Astrocyte (in vitro differentiated cells and primary cell): ENCODE data around the gene MTCH2. TPM values are rescaled to one million over a fixed set of nuclear protein-coding genes. Genes with fewer than 3 reads are reported as not detected.

ENCODE experiments used
- DNase-seq: peaks from one replicate; pipeline ENCODE4 v3.0.0-alpha.2; 2010; ENCODE audit warnings: low read depth
- FAIRE-seq: peaks from 2 replicates; lab custom pipeline; 2011; peaks lifted over from hg19 to GRCh38; lab: Jason Lieb, UNC
- H2AFZ ChIP-seq: 2 replicates; pipeline ENCODE4 v1.6.0; 2012; ENCODE audit warnings: low read depth, low read length, inconsistent platforms
- H3K27ac ChIP-seq: 2 replicates; pipeline ENCODE4 v1.5.1; 2011; ENCODE audit warnings: low read depth, low read length, inconsistent platforms
- H3K27me3 ChIP-seq: 2 replicates; pipeline ENCODE4 v1.6.0; 2011; ENCODE audit warnings: low read length, inconsistent platforms; ENCODE audit not compliant: insufficient read depth
- H3K36me3 ChIP-seq: 2 replicates; pipeline ENCODE4 v1.5.1; 2011; ENCODE audit warnings: low read length, inconsistent platforms; ENCODE audit not compliant: insufficient read depth
- H3K4me1 ChIP-seq: 2 replicates; pipeline ENCODE4 v1.5.1; 2011; ENCODE audit warnings: low read length, inconsistent platforms; ENCODE audit not compliant: insufficient read depth
- H3K4me2 ChIP-seq: 2 replicates; pipeline ENCODE4 v1.6.0; 2012; ENCODE audit warnings: low read length, inconsistent platforms
- H3K4me3 ChIP-seq: 2 replicates; pipeline ENCODE4 v1.5.1; 2011; ENCODE audit warnings: low read depth, mild to moderate bottlenecking, low read length, inconsistent platforms; ENCODE audit not compliant: insufficient read depth
- H3K79me2 ChIP-seq: 2 replicates; pipeline ENCODE4 v1.6.0; 2012; ENCODE audit warnings: mild to moderate bottlenecking, low read length, inconsistent platforms; ENCODE audit not compliant: insufficient read depth
- H3K9ac ChIP-seq: 2 replicates; pipeline ENCODE4 v1.6.0; 2012; ENCODE audit warnings: mild to moderate bottlenecking, low read length, inconsistent platforms
- H3K9me3 ChIP-seq: 2 replicates; pipeline ENCODE4 v1.5.1; 2012; ENCODE audit warnings: low read depth, mild to moderate bottlenecking, low read length, inconsistent platforms; ENCODE audit not compliant: insufficient read depth
- H4K20me1 ChIP-seq: 2 replicates; pipeline ENCODE4 v1.6.0; 2012; ENCODE audit warnings: low read length, inconsistent platforms; ENCODE audit not compliant: insufficient read depth
- H3K27ac Mint-ChIP-seq: one replicate; pipeline ENCODE4 v1.8.0; 2021; ENCODE audit warnings: mild to moderate bottlenecking, mixed read lengths; ENCODE audit not compliant: unreplicated experiment
- H3K27me3 Mint-ChIP-seq: one replicate; pipeline ENCODE4 v1.8.0; 2021; ENCODE audit warnings: low read depth, mixed read lengths; ENCODE audit not compliant: unreplicated experiment
- H3K36me3 Mint-ChIP-seq: one replicate; pipeline ENCODE4 v1.8.0; 2021; ENCODE audit warnings: low read depth, mixed read lengths; ENCODE audit not compliant: unreplicated experiment
- H3K4me1 Mint-ChIP-seq: one replicate; pipeline ENCODE4 v1.8.0; 2021; ENCODE audit warnings: low read depth, mixed read lengths; ENCODE audit not compliant: unreplicated experiment
- H3K4me3 Mint-ChIP-seq: one replicate; pipeline ENCODE4 v1.8.0; 2021; ENCODE audit warnings: mild to moderate bottlenecking, moderate library complexity, mixed read lengths; ENCODE audit not compliant: unreplicated experiment
- H3K9me3 Mint-ChIP-seq: one replicate; pipeline ENCODE4 v1.8.0; 2021; ENCODE audit warnings: mild to moderate bottlenecking, mixed read lengths; ENCODE audit not compliant: unreplicated experiment
- EZH2 ChIP-seq: IDR thresholded peaks from 2 replicates; pipeline ENCODE4 v1.6.1; 2012; ENCODE audit warnings: mild to moderate bottlenecking, low read length, inconsistent platforms; ENCODE audit not compliant: insufficient read depth
- total RNA-seq: library from RNA; stranded (reverse); gene quantifications from 2 replicates; pipeline ENCODE4 v1.2.1, GENCODE V29; 2021
- TF ChIP-seq, protein P1 (sequence below): IDR thresholded peaks from 2 replicates; pipeline ENCODE4 v1.5.1; 2011; ENCODE audit warnings: low read depth, mild to moderate bottlenecking, inconsistent platforms, low read length, moderate library complexity; ENCODE audit not compliant: insufficient read depth

The MTCH2 gene
- total RNA-seq, 1 donor from 2014 or later, result 103 TPM

DNA sequence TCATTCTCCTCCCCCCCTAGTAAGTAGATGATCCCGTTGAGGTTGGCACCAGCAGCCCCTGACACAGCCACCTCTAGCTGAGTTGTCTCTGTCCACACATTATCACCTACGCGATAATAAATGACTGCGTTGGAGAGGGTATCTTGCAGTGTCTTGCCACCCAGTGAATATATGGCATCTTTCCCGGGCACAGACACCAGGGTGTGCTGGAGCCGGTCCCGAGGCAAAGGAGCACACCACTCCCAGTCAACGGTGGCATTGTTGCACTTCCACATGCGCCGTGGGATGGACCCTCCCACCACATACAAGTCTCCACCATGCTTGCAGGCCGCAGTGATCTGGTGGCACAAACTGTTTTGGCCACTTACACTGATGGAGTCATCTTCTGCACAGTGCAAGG is 69.0 kb downstream of the MTCH2 start:
- Histone ChIP-seq H3K79me2 (peaks cover 68% of the 10 kb centered on the region), H3K4me2 (peak overlapping the region; percentile 6), H3K4me3 (no peak overlapping the region), H3K4me1 (peaks cover 23% of the 10 kb centered on the region), H3K36me3 (peaks cover 20% of the 10 kb centered on the region), H2AFZ (no peak overlapping the region), H3K9me3 (no peaks in the 10 kb centered on the region), H4K20me1 (peaks cover 24% of the 10 kb centered on the region), H3K27ac (no peak overlapping the region), H3K9ac (no peak overlapping the region), H3K27me3 (no peaks in the 10 kb centered on the region)
- no peak for TF ChIP-seq EZH2
- TF ChIP-seq, protein P1, sequence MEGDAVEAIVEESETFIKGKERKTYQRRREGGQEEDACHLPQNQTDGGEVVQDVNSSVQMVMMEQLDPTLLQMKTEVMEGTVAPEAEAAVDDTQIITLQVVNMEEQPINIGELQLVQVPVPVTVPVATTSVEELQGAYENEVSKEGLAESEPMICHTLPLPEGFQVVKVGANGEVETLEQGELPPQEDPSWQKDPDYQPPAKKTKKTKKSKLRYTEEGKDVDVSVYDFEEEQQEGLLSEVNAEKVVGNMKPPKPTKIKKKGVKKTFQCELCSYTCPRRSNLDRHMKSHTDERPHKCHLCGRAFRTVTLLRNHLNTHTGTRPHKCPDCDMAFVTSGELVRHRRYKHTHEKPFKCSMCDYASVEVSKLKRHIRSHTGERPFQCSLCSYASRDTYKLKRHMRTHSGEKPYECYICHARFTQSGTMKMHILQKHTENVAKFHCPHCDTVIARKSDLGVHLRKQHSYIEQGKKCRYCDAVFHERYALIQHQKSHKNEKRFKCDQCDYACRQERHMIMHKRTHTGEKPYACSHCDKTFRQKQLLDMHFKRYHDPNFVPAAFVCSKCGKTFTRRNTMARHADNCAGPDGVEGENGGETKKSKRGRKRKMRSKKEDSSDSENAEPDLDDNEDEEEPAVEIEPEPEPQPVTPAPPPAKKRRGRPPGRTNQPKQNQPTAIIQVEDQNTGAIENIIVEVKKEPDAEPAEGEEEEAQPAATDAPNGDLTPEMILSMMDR, result no peak
- Mint-ChIP-seq H3K36me3 (peaks cover 14% of the 10 kb centered on the region), H3K9me3 (no peaks in the 10 kb centered on the region), H3K4me1 (peaks cover 3% of the 10 kb centered on the region), H3K4me3 (no peak overlapping the region), H3K27ac (no peak overlapping the region), H3K27me3 (no peaks in the 10 kb centered on the region)
- DNase-seq (no peak), FAIRE-seq (no peak)

DNA sequence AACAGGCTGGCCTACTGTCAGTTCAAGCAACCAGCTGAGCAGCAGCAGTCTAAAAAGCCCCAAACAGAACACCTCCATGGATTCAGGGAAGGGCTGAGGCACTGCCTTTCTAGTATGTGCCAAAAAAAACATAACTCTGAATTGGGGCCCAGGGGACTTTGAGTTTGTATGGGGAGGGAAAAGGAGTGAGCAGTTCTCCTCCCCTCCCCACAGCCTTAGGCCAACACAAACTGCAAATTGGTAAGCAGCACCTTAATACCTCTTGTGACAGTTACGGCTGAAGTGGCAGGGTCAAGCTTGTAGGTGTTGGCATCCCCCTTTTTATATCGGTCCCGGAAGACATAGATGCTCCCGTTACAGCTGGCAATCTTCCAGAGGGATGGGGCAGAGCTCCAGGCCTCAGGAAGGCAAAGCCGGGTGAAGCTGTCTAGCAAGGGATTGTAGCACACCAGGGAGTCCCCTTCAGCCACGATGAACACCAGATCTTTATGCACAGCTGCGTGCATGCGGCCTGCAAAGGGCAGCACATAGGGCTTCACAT is 69.6 kb downstream of the MTCH2 start:
- Histone ChIP-seq H3K79me2 (peaks cover 66% of the 10 kb centered on the region), H3K9ac (peak overlapping the region; percentile 15), H3K27me3 (no peaks in the 10 kb centered on the region), H3K4me2 (peak overlapping the region; percentile 6), H4K20me1 (peaks cover 24% of the 10 kb centered on the region), H2AFZ (no peak overlapping the region), H3K4me3 (no peak overlapping the region), H3K36me3 (peaks cover 20% of the 10 kb centered on the region), H3K9me3 (no peaks in the 10 kb centered on the region), H3K27ac (peak overlapping the region; percentile 19), H3K4me1 (peaks cover 19% of the 10 kb centered on the region)
- Mint-ChIP-seq H3K4me3 (no peak overlapping the region), H3K36me3 (peaks cover 17% of the 10 kb centered on the region), H3K9me3 (no peaks in the 10 kb centered on the region), H3K4me1 (peaks cover 2% of the 10 kb centered on the region), H3K27me3 (no peaks in the 10 kb centered on the region), H3K27ac (no peak overlapping the region)
- FAIRE-seq (no peak), DNase-seq (no peak)
- TF ChIP-seq, protein P1, result no peak
- no peak for TF ChIP-seq EZH2

DNA sequence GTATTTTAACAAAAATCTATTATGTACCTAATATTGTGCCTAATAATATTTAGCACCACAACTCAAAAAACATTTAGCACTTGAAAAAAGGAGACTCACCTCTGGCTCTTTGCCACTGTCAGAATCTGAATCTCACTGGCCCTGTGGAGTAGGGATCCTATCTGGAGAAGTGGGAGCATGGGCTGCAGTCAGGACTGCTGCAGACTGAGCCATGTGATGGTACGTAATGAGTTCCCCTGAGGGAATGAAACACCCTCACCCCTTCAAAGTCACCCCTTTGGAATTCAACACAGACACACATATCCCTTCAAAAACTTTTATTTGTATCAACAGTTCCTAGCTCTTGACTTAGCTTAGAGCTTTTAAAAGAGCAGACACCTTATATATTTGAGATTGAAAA is 70.5 kb downstream of the MTCH2 start:
- Histone ChIP-seq H3K4me3 (no peak overlapping the region), H2AFZ (no peak overlapping the region), H4K20me1 (peaks cover 24% of the 10 kb centered on the region), H3K9ac (peak overlapping the region; percentile 15), H3K79me2 (peaks cover 60% of the 10 kb centered on the region), H3K36me3 (peaks cover 20% of the 10 kb centered on the region), H3K27me3 (no peaks in the 10 kb centered on the region), H3K4me1 (peaks cover 16% of the 10 kb centered on the region), H3K27ac (peak overlapping the region; percentile 19), H3K9me3 (no peaks in the 10 kb centered on the region), H3K4me2 (peak overlapping the region; percentile 6)
- Mint-ChIP-seq H3K36me3 (peaks cover 11% of the 10 kb centered on the region), H3K4me3 (no peak overlapping the region), H3K27me3 (no peaks in the 10 kb centered on the region), H3K9me3 (no peaks in the 10 kb centered on the region), H3K27ac (no peak overlapping the region), H3K4me1 (no peaks in the 10 kb centered on the region)
- no peak for TF ChIP-seq EZH2
- TF ChIP-seq, protein P1, result no peak
- FAIRE-seq (no peak), DNase-seq (peak; percentile 59)
